Kidney epithelial cell (primary cell): ENCODE measurements around the gene SUN3. TPM values are rescaled to one million over a fixed set of nuclear protein-coding genes. Genes with fewer than 3 reads are reported as not detected.
A peak's percentile ranks its signal among the peaks of the same experiment; 100 is the strongest.

ENCODE experiments used
- DNase-seq: peaks from one replicate; pipeline ENCODE4 v3.0.0-alpha.2; 2010; ENCODE audit warnings: low read depth
- H3K27me3 ChIP-seq: 2 replicates; pipeline ENCODE4 v1.6.0; 2011; ENCODE audit warnings: low read length; ENCODE audit not compliant: control insufficient read depth, insufficient read depth
- H3K36me3 ChIP-seq: 2 replicates; pipeline ENCODE4 v1.5.1; 2011; ENCODE audit warnings: low read length; ENCODE audit not compliant: control insufficient read depth, insufficient read depth
- H3K4me3 ChIP-seq: 2 replicates; pipeline ENCODE4 v1.5.1; 2011; ENCODE audit warnings: low read depth, mild to moderate bottlenecking, control low read depth, low read length
- CTCF ChIP-seq: IDR thresholded peaks from 2 replicates; pipeline ENCODE4 v1.5.1; 2011; ENCODE audit warnings: mild to moderate bottlenecking, moderate library complexity, low read length, control low read depth, inconsistent platforms; ENCODE audit not compliant: insufficient read depth, poor library complexity, severe bottlenecking
- total RNA-seq: library from RNA; depleted of rRNA; stranded (reverse); fragments of >200 nt; gene quantifications from 2 replicates; pipeline ENCODE4 v1.2.3, GENCODE V29; 2015

SUN3 gene
- total RNA-seq, 1 donor from 2014 or later: not detected

GRCh38 chr7:47970761-47971160, 58.1 kb downstream of the SUN3 start:
- no peak for DNase-seq
- Histone ChIP-seq H3K4me3 (no peak overlapping the region), H3K36me3 (peaks cover 4% of the 10 kb centered on the region), H3K27me3 (no peaks in the 10 kb centered on the region)
- no peak for TF ChIP-seq CTCF

DNA sequence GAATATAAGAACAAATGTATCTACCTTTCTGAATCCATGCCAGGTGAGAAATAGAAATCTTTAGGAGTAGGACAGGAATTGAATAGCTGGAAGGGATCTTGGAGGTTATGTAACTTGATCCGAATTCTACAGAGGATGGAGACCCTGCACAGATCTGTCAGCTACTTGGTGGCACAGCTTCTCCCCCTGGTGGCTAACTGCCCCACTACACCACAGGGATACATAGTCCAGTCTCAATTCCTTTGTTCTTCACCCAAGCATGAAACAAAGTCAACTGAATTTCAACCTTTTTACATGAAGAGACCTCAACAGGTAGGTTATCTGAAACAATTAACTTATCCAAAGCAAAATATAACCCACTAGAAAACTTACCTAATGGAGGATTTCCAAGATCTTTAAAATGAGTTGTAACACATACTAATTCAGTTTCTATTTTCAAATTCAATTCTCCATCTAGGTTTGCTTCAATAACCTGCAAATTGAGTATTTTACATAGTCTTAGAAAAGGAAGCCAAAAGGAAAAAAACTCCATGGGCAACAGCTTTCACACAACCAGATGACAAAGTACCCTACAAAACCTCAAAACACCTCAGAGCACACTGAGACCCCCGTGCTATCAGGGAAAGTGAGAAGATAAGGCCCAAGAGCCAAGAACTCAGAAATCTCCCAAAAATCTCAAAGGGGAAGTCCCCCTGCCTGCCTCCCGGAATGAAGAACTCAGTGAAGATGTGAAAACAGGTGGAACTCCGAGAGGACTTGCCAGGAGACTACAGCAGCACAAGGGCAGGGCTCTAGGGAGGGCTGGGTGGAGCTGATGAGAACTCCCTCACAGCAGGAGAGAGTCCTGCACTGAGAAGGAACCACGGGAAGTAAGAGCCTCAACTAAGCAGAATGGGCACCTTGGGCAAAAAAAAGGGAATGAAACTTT, 59.8 kb downstream of the SUN3 start:
- DNase-seq: no peak
- Histone ChIP-seq H3K27me3 (no peaks in the 10 kb centered on the region), H3K4me3 (no peak overlapping the region), H3K36me3 (peaks cover 7% of the 10 kb centered on the region)
- peak; percentile 88 for TF ChIP-seq CTCF

- no peak for TF ChIP-seq CTCF
- peaks cover 7% of the 10 kb centered on the region for H3K36me3 ChIP-seq
- DNase-seq: no peak
- H3K4me3 ChIP-seq: no peak overlapping the region
- H3K27me3 ChIP-seq: no peaks in the 10 kb centered on the region
These were observed 61.2 kb downstream of the SUN3 start for GRCh38 chr7:47967708-47968107.

- no peak for DNase-seq
These were observed 61.8 kb downstream of the SUN3 start for GRCh38 chr7:47967123-47967522.

DNA sequence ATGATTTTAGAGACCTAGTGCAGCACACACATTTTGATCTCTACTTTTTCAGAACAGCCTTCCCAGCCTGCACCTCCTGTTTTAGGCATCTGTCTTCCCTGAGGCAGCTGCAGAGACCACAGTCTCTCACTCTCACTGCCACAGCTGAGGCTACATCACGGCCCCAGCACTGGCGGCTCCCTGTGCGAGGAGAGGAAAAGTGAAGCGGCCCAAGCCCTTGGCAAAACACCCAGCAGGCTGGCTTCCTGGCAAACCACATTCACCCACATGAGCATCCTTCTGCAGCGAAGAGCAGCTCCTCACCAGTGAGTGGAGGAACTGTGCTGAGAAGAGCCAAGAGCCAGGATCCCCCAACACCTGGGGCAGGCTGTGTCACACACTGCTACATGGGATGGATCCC, 63.5 kb downstream of the SUN3 start:
- TF ChIP-seq CTCF: no peak
- H3K27me3 ChIP-seq: no peaks in the 10 kb centered on the region
- no peak for DNase-seq
- peaks cover 7% of the 10 kb centered on the region for H3K36me3 ChIP-seq
- no peak overlapping the region for H3K4me3 ChIP-seq

More at GRCh38 chr7:47967123-47967522, 61.8 kb downstream of the SUN3 start:
- Histone ChIP-seq H3K36me3 (peaks cover 7% of the 10 kb centered on the region), H3K27me3 (no peaks in the 10 kb centered on the region), H3K4me3 (no peak overlapping the region)
- TF ChIP-seq CTCF: no peak

DNA sequence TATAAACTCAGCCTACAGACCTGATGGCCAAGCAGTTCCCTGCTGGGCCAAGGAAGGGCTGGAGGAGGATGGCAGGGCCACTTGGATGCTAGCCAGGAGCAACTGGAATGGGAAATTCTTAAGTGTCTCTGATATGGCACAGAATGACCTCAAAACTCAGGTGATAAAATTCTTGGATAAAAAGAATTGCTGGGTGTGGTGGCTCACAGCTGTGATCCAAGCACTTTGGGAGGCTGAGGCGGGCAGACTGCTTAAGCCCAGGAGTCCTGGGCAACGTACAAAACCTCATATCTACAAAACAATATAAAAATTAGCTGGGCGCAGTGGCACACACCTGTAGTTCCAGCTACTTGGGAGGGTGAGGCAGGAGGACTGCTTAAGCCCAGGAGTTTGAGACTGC, 66.6 kb downstream of the SUN3 start:
- no peak overlapping the region for H3K4me3 ChIP-seq
- no peak for TF ChIP-seq CTCF
- H3K36me3 ChIP-seq: peaks cover 5% of the 10 kb centered on the region
- DNase-seq: no peak
- no peaks in the 10 kb centered on the region for H3K27me3 ChIP-seq
